ENCODE results near the gene SLC43A1. TPM values are rescaled to one million over a fixed set of nuclear protein-coding genes. Genes with fewer than 3 reads are reported as not detected.

The SLC43A1 gene
- total and polyA plus RNA-seq, 12 donors: 3.4 to 16.5 (median 5.0) TPM

DNA sequence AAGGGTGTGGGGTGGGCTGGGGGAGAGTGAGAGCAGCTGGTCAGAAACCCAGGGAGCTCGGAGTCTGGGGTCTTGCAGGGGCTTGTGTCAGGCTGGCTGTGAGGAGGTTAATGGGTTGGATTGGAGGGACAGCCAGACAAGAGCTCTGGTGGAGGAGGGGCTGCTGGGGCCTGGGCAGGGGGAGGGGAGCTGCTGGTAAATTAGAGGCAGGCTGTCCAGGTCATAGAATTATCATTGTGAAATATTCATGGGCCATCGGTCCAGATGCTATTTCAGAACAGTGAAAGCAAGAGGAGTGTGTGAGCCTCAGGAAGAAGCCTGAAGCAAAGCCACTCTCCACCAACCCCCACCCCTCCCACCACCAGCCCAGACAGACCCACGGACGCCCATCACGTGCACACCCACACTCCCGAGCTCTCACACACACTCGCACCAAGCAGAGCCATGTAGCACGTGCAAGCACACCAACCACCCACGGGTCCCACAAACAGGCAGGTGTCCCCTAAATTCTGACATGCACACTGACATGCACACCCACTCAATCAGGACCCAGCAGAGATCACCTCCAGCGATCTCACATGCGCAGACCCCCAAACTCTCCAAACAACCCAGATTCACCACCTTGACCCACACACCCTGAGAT, 36.4 kb downstream of the SLC43A1 start:
- Histone ChIP-seq H3K9me3 (no peaks in the 10 kb centered on the region), H3K4me1 (peaks cover 11 to 49% (median 44%) of the 10 kb centered on the region in 9 donors), H3K36me3 (peaks cover 0 to 3% (median 0%) of the 10 kb centered on the region in 9 donors), H3K4me3 (no peak overlapping the region), H3K27me3 (peaks cover 0 to 46% (median 20%) of the 10 kb centered on the region in 7 donors), H3K27ac (no peak overlapping the region)
- TF ChIP-seq, protein P1, sequence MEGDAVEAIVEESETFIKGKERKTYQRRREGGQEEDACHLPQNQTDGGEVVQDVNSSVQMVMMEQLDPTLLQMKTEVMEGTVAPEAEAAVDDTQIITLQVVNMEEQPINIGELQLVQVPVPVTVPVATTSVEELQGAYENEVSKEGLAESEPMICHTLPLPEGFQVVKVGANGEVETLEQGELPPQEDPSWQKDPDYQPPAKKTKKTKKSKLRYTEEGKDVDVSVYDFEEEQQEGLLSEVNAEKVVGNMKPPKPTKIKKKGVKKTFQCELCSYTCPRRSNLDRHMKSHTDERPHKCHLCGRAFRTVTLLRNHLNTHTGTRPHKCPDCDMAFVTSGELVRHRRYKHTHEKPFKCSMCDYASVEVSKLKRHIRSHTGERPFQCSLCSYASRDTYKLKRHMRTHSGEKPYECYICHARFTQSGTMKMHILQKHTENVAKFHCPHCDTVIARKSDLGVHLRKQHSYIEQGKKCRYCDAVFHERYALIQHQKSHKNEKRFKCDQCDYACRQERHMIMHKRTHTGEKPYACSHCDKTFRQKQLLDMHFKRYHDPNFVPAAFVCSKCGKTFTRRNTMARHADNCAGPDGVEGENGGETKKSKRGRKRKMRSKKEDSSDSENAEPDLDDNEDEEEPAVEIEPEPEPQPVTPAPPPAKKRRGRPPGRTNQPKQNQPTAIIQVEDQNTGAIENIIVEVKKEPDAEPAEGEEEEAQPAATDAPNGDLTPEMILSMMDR (IDR thresholded peaks at IDR 0.05): no peak
- intact Hi-C loops (cut with DNase I): loop anchor here in 3 of 10 donors (5.0 to 10.0 kb wide), 2 partner anchors 132 to 134 kb away; no protein-coding TSS in a partner anchor
- DNase-seq (no peak), ATAC-seq (no peak)
- 39 to 41% methylated on average over 11 of the region's 11 CpGs for WGBS, 2 donors

DNA sequence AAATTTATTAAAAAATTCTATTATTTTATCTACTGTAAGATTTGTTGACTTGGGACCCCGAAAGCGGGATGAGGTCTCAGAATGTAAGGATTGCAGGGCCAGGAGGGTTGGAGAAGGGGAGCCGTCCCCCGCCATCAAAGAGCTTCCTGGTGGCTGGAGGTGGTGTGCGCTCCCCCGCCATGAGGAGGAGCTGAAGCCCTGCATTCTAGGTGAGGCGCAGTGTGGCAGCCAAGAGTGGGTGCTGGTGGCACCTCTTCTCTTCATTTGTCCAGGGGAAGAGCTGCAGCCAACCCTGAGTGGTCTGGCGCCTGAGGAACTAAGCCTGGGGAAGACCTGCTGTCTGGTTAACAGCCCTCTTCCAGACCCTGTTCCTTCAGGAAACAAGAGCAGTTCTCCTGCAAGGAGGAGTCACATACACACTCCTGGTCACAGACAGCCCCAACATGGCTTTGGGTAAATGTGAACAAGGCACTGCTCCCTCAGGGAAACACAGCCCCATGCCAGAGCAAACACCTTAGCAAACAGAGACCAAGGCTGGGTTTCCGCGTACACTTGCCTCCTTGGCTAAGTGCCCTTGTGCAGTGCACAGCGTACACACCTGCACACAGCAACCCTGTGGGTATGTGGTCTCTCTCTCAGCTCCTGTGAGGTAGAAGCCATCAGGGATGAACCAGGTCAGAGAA, 37.9 kb downstream of the SLC43A1 start:
- WGBS, 2 donors: 82 to 84% methylated on average over 11 of the region's 11 CpGs
- ATAC-seq (no peak), DNase-seq (no peak)
- H3K4me3 ChIP-seq: no peak overlapping the region
- intact Hi-C loops (cut with DNase I): loop anchor here in 4 of 10 donors (1.0 to 10.0 kb wide), 3 partner anchors 129 to 133 kb away; no protein-coding TSS in a partner anchor
- no peak overlapping the region for H3K27ac ChIP-seq
- peaks cover 0 to 34% (median 11%) of the 10 kb centered on the region in 7 donors for H3K27me3 ChIP-seq
- H3K9me3 ChIP-seq: no peaks in the 10 kb centered on the region
- H3K4me1 ChIP-seq: peaks cover 7 to 41% (median 31%) of the 10 kb centered on the region in 9 donors
- no peaks in the 10 kb centered on the region for H3K36me3 ChIP-seq
- TF ChIP-seq, protein P1 (IDR thresholded peaks at IDR 0.05): no peak

DNA sequence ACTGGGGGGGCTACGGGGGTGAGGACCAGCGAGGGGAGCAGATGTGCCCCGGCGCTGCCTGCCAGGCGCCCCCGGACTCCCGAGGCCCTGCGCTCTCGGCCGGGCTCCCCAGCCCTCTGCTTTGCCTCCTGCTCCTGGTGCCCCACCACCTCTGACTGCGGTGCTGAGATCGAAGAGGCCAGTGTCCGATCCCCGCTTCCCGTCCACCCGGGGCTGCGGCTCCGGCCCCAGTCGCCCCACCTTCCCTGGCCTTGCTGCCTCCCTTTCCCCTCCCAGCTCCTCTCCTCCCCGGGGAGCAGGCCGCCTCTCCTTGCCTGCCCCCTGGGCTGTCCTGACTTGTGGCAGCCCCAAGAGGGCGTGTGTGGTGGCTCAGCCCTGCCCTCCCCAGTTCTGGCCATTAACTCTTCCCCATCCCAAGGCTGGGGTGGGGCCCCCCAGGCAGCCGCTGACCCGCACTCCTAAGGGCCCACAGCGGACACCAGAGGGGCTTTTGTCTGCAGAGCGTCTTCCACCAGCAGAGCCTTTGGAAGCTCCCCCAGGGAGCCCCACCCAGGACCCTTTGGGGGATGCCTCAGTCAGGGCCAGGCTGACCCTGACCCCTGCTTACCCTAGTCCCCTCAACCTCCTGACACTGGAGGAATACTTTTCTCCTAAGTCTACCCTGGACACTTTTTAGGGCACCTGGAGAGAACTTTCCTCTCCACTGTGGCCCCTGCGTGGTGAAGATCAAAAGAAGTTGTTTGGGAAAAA, 38.6 kb downstream of the SLC43A1 start:
- DNase-seq: peak; percentile 36 to 45
- peaks cover 0 to 27% (median 4%) of the 10 kb centered on the region in 7 donors for H3K27me3 ChIP-seq
- WGBS, 2 donors: 13 to 14% methylated on average over 23 to 27 of the region's 27 CpGs
- TF ChIP-seq, protein P1 (IDR thresholded peaks at IDR 0.05): peak in 8 of 9 donors; percentile 26 to 59 (median 54)
- intact Hi-C loops (cut with DNase I): loop anchor here in 3 of 10 donors (5.0 to 10.0 kb wide), 2 partner anchors 130 to 132 kb away; no protein-coding TSS in a partner anchor
- peak overlapping the region in 5 of 10 donors; percentile 3 to 47 (median 31) for H3K27ac ChIP-seq
- H3K9me3 ChIP-seq: no peaks in the 10 kb centered on the region
- ATAC-seq: peak; percentile 56 to 91 (median 78)
- no peaks in the 10 kb centered on the region for H3K36me3 ChIP-seq
- H3K4me1 ChIP-seq: peaks cover 3 to 35% (median 25%) of the 10 kb centered on the region in 9 donors
- H3K4me3 ChIP-seq: peak overlapping the region; percentile 37 to 63 (median 55)
